Stimulated activated CD4-positive, alpha-beta T cell treated with anti-CD3 and anti-CD28 coated beads, Interleukin-2, amount 100 ng/mL, for 4 hours (primary cell): Measurements from ENCODE around the gene VWA8.
"Not testable (repeated sequence)": the region's sequence is repeated elsewhere in the genome, so short reads cannot be mapped to it uniquely, and the experiment has no call there.

Experiments used
- DNase-seq: peaks from one replicate; pipeline ENCODE4 v3.0.0-alpha.2; 2020; ENCODE audit warnings: low read depth

Gene VWA8

DNA sequence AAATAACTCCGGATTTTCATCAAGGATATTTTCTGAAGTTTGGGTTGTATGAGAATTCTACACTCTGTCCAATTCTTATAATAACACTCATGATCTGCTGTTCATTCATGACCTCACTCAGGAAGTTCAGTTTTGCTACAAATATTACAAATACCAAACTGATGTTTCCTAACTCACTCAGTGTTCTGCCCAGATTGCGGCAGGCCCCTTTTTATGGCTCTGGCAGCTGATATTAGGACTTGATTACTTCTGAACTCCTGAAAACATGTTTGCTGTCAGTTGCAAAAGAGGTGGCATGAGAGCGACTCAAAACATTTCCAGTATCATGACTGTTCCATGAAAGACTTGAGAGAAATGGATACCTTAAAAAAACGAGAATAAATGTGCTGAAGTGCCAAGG, 315.6 kb downstream of the VWA8 start:
- no peak for DNase-seq

DNA sequence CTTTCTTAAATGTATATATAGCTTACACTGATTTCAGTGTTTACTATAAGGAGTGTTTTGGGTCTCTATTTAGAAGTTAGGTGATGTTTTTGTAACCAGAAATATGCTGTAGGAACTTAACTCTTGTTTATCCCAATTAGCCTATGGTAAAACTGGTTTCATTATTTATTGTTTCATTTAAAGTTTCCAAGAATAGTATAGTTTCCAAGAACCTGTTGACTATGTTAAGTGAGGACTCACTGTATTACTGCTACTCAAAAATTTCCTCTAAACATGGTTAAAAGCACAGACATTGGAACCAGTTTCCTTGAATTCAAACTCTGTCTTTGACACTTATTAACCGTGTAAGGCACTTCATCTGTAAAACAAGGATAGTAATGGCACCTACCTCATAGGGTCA, 316.2 kb downstream of the VWA8 start:
- no peak for DNase-seq

DNA sequence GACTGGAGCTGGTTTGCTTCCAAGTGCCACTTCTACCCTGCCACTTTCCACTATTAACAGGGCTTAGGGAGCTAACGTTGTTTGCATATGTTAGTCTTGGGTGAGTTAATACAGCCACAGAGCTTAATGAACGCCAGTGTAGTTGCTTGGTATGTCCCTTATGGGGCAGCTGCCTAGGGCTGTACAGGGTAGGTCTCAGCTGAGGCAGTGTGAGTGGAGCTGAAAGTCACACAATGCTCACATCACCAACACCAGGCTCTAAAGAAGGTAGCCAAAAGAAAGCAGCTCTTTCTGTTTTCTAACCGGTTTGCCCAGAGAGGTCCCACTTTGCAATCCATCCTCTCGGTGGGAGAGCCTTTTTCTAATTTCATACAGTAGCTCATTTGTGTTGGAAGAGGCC, 317.4 kb downstream of the VWA8 start:
- no peak for DNase-seq

DNA sequence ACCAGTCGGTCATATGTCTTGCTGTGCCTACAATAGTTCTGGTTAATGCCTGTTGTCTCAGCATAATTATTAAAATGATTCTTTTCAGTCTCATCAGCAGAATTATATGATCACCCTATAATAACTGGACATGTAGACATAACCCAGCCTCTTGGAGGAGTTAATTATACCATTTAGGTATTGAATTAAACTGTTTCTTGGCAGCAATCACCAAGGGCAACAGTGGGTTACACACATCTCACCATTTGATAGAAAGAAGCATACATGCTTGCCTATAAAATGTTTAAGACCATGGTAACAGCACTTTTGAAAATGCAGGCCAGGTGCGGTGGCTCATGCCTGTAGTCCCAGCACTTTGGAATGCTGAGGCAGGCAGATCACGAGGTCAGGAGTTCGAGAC, 318.9 kb downstream of the VWA8 start:
- DNase-seq = no peak

DNA sequence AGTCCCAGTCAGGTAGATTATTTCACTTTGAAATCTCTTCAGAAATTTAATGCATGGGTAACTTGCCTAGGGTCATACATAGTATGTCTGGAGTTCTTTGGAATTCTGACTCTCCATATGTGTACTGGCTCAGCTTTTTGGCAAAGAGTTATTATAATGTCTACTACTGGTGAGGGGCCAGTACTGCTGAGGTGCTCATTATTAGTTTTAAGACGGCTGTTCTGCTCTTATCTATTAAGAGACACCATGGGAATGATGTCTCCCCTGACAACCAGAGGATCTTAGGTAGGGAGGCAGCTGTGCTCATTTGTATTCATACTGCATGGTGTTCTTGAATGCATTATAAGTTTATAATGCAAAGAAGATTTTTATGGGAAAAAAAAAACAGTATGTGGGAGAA, 319.5 kb downstream of the VWA8 start:
- DNase-seq = no peak

DNA sequence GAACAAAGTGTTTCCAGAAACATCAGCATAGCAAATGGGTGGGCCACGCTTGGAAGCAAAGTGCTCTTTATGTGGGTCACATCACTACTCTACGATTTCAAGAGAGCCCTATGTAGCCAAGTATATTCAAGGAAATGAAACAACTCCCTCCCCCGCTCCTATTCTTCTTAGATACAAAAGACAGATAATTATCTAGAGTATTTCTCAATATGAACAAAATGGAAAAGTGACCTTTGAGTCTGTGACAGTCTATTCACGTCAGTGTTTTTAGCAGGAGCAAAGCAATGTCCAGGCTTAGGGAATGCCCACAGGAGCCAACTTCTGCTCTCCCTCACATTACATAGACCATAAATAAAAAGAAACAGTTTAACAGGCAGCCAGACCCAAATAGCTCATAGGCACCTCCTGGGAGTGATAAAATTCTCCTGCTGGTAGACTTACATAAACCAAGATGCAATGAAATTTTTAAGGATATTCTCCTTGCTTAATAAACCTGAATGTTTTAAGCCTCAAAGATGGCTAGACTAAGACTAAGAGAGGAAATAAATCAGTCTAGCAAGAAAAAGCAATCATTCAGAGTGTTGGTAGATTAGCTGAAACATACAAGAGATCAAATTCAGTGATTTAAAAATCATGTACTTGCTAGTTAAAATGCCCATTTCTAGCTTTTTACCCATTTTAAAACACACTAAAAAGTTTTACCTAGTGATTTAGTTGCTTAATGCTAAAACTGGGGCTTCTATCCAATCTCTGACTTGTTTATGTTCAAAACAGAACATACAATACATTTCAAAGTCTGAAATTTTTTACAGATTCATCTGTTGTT, 320.7 kb downstream of the VWA8 start:
- no peak for DNase-seq

DNA sequence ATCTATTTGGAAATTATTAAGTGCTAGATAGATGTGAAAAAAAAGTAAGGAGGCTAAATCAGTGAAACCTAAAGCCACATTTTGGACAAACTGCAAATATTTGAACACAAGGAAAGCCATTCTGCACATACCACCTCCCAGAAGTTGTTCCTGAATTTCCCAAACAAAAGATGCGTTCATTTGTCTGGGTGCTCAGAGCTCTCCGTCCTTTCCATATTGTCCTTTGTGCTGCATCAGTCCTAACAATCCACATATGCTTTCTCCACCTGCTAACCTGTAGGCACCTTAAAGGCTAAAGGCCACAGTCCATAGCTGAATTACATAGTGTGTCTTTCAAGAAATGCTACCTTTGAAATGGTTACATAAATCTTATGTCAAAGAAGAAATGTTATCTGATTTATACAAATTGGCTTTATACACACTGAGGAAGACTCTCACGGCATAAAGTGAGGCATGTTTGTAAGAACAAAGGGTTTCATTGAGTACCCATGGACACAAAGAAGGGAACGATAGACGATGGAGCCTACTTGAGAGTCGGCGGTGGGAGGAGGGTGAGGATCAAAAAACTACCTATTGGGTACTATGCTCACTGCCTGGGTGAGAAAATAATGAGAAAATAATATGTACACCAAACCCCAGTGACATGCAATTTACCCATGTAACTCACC, 321.5 kb downstream of the VWA8 start:
- no peak for DNase-seq

DNA sequence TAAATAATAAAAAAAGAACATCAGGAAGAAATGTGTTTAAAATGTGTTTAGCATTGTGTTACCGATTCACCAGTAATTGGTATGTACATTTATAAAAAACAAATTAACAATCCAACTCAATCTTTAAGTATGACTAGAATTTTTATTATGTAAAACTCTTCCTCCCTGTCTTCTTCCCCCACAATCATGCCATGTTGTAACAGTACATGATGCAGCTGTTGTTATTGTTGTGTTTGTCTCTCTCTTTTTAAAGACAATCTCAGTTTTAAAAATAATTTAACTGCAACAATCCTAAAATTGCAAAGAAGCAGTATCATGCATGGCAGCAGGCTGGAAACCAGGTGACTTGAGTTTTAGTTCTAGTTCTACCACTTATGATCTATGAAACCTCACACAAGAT, 323.3 kb downstream of the VWA8 start:
- DNase-seq = no peak

DNA sequence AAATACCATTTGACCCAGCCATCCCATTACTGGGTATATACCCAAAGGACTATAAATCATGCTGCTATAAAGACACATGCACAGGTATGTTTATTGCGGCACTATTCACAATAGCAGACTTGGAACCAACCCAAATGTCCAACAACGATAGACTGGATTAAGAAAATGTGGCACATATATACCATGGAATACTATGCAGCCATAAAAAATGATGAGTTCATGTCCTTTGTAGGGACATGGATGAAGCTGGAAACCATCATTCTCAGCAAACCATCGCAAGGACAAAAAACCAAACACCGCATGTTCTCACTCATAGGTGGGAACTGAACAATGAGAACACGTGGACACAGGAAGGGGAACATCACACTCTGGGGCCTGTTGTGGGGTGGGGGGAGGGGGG, 323.9 kb downstream of the VWA8 start:
- DNase-seq = not testable (repeated sequence)

DNA sequence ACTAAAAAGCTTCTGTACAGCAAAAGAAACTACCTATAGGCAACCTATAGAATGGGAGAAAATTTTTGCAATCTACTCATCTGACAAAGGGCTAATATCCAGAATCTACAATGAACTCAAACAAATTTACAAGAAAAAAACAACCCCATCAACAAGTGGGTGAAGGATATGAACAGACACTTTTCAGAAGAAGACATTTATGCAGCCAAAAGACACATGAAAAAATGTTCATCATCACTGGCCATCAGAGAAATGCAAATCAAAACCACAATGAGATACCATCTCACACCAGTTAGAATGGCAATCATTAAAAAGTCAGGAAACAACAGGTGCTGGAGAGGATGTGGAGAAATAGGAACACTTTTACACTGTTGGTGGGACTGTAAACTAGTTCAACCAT, 324.3 kb downstream of the VWA8 start:
- DNase-seq = not testable (repeated sequence)

DNA sequence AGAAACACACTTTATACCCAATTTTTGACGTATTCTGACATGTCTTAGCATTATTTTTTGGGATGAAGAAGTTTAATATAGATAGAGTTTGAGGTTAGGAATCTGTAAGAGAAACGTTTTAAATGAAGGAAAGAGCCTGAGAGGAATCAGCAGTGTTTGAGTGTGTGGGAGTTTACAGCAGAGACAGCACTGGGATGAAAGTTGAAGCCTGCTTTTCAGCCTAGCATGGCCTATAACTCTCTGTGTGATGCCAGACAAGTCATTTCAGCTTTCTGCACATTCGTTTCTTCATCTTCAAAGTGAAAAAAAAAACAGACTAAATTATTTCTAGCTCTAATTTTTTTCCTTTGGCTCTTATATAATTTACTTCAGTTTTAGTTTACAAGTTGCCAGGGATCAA, 326.5 kb downstream of the VWA8 start:
- DNase-seq = no peak

DNA sequence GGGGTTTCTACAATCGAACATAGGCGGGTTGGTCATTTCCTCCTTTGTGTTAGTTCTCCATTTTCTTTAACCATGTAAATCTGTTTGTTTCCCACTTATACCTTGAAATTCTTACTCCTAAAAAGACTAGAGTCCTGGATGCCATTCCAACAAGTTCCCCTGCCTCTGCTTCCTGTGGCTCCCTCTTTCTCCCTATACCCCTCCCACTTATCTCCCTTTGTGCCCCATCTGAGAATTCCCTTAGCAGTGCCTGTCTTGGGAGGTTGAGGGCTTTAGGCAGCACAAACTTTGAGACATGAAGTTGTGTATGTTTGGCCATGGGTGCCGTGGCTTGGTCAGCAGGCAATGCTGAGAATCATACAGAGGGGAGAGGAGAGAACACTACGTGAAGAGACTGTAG, 327.1 kb downstream of the VWA8 start:
- DNase-seq = no peak

DNA sequence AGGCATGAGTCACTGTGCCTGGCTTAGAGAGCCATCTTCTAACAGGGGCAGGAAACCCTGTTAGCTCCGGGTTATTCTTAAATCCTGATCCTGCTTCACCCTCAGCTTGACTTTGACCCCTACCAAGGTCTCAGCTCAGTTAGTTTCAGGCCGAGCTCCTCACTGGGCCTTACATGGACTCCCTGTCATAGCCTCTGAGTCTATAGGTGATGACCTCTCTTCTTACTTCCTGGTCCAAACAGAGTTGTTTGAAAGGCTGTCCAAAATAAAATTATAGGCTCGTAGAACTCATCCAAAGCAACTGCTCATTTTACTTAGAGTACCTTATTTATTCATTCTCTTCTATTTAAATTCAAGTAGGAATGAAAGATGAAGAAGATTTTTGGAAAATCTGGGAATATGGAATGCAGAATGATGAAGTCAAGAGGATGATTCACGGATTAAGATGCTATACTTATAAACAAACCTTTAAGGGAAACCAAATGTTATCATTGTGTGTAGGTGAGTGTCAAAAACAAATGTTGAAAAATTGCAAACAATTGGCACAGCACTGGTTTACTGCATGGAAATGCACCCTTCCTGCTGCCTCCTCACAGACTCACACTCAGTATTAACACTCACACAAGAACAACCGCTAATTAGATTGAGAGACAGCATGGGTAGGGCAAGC, 329.5 kb downstream of the VWA8 start:
- DNase-seq = no peak

DNA sequence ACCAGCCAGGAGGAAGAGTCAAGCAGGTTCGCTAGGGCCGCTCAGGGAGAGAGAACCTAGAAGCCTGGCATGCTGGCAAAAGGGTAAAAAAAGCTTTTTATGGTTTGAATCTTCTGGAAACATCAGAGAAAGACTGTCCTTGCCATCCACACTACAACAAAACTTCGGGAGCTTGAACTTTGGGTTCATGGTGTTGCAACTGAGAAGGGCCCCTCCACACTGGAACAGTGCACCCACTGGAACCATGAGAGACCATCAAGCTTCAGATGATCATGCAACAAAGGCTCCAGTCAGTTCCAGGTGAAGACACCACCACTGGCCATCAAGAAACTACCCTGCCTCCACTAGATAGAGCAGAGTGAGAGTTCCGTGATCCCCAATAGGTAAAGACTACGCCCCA, 333.5 kb downstream of the VWA8 start:
- no peak for DNase-seq

DNA sequence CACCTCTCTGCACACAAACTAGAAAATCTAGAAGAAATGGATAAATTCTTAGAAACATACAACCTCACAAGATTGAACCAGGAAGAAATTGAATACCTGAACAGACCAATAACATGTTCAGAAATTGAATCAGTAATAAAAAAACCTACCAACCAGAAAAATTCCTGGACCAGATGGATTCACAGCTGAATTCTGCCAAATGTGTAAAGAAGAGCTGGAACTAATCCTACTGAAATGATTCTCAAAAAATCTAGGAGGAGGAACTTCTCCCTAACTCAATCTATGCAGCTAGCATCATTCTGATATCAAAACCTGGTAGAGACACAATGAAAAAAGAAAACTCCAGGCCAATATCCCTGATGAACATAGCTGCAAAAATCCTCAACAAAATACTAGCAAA, 336.9 kb downstream of the VWA8 start:
- DNase-seq = no peak

DNA sequence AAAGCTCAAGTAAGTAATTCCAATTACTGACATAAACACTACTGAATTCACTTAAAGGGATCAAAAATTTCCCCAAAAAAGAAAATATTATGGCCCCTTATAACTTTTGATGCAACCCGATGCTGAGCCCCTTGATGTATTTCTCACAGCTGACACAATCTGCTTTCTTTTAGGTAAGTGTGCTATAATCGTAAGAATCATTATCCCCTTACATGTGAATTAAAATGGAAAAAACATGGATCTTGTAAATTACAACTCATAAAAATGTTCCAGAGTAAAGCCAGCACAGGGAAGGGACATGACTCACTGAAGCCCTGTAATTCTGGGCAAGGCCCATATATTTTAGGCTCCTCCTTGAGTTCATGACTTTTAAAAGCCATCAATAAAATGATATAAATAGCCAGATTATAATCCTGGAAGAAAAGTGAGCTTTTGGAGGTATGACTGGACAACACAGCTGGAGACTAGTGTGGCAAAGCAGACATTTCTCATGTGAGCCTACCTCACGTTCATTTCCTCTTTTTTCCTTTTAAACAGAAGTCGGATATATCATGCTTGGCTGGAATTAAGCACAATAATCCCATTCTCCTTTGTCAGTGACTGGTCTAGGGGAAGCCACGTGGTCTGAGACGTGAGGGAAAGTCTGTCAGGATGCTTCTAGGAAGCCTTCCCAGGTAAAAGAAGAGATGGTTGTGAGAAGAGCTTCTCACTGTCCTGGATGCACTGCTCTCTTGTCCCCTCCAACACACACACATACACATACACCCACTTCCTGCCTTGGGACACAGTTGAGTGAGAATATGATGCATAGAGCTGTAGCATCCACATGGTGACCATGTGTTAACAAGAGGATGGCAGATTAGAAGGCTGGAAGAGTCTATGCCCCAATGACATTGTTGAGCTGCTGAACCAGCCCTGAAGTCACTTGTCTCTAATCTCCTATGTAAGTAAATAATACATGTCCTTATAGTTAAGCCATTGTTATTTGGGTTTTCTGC, 338.2 kb downstream of the VWA8 start:
- DNase-seq = no peak

DNA sequence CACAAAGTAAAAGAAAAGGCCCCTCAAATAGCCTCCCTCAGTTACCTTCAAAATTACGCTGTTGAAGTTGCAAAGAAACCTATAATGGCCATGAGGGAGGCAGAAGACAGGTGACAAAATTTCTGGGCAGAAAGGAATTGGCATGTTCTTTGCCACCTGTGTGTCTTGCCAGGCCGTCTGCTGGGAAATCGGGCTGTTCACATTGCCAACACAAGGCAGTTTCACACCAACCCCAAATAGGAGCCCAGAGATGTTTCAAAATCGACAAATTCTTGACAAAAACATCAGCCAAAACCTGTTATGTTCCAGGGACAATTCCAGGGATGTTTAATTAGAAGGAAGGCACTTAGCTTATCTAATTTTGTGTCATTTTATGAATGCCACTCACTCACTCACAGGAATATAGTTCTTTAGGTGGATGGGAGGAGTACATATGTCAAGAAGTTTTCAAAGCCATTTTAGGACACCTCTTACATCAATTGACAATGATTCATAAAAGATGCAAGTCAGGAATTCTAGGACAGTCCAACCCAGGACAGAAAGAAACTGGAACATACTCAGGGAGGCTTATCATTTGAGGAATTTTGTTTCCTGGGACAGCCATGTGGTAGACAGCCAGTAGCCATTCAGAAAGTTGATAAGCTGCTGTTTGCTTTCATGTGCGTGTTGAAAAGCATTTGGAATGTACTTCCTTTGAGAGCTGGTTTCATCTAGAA, 339.0 kb downstream of the VWA8 start:
- no peak for DNase-seq

DNA sequence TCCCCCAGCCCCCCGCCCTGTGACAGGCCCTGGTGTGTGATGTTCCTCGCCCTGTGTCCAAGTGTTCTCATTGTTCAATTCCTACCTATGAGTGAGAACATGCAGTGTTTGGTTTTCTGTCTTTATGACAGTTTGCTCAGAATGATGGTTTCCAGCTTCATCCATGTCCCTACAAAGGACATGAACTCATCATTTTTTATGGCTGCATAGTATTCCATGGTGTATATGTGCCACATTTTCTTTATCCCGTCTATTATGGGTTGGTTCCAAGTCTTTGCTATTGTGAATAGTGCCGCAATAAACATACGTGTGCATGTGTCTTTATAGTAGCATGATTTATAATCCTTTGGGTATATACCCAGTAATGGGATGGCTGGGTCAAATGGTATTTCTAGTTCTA, 343.3 kb downstream of the VWA8 start:
- not testable (repeated sequence) for DNase-seq

DNA sequence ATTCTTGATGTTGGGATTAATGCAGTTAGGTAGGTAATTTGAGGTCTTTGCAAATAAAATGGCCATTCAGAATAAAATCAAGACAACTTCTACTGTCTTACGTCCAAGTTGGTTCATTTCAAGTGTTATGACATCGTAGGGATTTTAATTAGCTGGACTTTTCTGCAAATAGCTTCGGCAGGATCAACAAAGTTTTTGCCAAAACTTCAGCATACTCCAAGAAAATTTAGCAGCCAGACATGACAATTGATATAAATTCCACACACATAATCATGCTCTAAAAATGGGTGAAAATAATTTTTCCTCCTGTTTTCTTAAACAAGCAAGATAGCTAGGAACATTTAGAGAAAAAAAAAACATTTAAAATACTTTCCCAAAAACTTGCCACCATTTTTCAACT, 344.8 kb downstream of the VWA8 start:
- DNase-seq = no peak

DNA sequence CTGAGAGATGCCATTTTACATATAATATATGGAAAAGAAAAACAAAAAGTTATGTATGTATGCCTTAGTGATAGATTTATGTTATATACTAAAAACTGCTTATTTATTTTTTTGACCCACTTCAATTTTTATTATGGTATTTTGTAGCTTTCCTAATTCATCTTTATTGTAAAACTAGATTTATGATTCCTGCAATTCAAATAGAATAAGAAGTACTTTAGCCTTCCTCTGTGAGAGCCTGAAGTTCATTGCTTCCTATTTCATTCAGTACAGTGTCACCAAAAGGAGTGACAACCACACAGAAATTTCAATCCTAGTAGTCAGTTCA, 345.4 kb downstream of the VWA8 start:
- no peak for DNase-seq
